WTC11 (cell line): ENCODE measurements around the gene EIF3K. TPM values are rescaled to one million over a fixed set of nuclear protein-coding genes. Genes with fewer than 3 reads are reported as not detected.

Experiments used
- ATAC-seq: fragments of 200-7000 bp; cut with Tn5 transposase; 2 replicates; pipeline ENCODE4 v1.10.0; 2021; ENCODE audit warnings: mild to moderate bottlenecking, moderate library complexity
- CTCF ChIA-PET: fragments of 300-600 bp; sonication (Branson Sonifier 250); formaldehyde crosslinking; loops from one replicate; lab custom pipeline; 2021; ENCODE audit warnings: antibody characterized with exemption; lab: Charles Lee
- POLR2A ChIA-PET: fragments of 350-600 bp; sonication (Branson Sonifier 250); formaldehyde crosslinking; loops from one replicate; lab custom pipeline; 2021; ENCODE audit warnings: antibody characterized with exemption; lab: Charles Lee
- DNase-seq: peaks from one replicate; pipeline ENCODE4 v3.0.0; 2021; ENCODE audit warnings: low spot score
- H3K27ac Mint-ChIP-seq: 2 replicates; pipeline ENCODE4 v1.8.0; 2021; ENCODE audit warnings: mixed read lengths
- H3K27me3 Mint-ChIP-seq: 2 replicates; pipeline ENCODE4 v1.8.0; 2021; ENCODE audit warnings: low read depth, mild to moderate bottlenecking, moderate library complexity, mixed read lengths
- H3K36me3 Mint-ChIP-seq: 2 replicates; pipeline ENCODE4 v1.8.0; 2021; ENCODE audit warnings: mixed read lengths
- H3K4me1 Mint-ChIP-seq: 2 replicates; pipeline ENCODE4 v1.8.0; 2022; ENCODE audit warnings: mixed read lengths
- H3K4me3 Mint-ChIP-seq: 2 replicates; pipeline ENCODE4 v1.8.0; 2021; ENCODE audit warnings: mild to moderate bottlenecking, moderate library complexity, mixed read lengths
- H3K9me3 Mint-ChIP-seq: 2 replicates; pipeline ENCODE4 v1.8.0; 2021; ENCODE audit warnings: mixed read lengths
- ARID4B ChIP-seq: sonication (generic); formaldehyde crosslinking; IDR thresholded peaks from 2 replicates; pipeline ENCODE4 v1.8.0; 2023; ENCODE audit warnings: missing genetic modification reagents, mild to moderate bottlenecking, borderline replicate concordance
- ATF3 ChIP-seq: sonication (generic); formaldehyde crosslinking; conservative IDR thresholded peaks from 2 replicates; pipeline ENCODE4 v1.8.1; 2022; ENCODE audit warnings: mild to moderate bottlenecking, missing genetic modification reagents
- ERG ChIP-seq: fragments of 250-450 bp; sonication (Bioruptor Pico); IDR thresholded peaks from 2 replicates; pipeline ENCODE4 v1.8.0; 2021; ENCODE audit warnings: mild to moderate bottlenecking
- FOXK1 ChIP-seq: sonication (generic); formaldehyde crosslinking; IDR thresholded peaks from 2 replicates; pipeline ENCODE4 v1.8.0; 2022; ENCODE audit warnings: mild to moderate bottlenecking, moderate library complexity, missing genetic modification reagents
- FOXP4 ChIP-seq: sonication (generic); formaldehyde crosslinking; IDR thresholded peaks from 2 replicates; pipeline ENCODE4 v1.8.0; 2022; ENCODE audit warnings: mild to moderate bottlenecking, missing genetic modification reagents
- MAX ChIP-seq: sonication (generic); formaldehyde crosslinking; IDR thresholded peaks from 2 replicates; pipeline ENCODE4 v1.8.0; 2022; ENCODE audit warnings: mild to moderate bottlenecking, missing genetic modification reagents
- MXD4 ChIP-seq: fragments of 250-450 bp; sonication (Bioruptor Pico); IDR thresholded peaks from 2 replicates; pipeline ENCODE4 v1.8.0; 2021; ENCODE audit warnings: mild to moderate bottlenecking, moderate library complexity, borderline replicate concordance
- MYBL2 ChIP-seq: sonication (generic); formaldehyde crosslinking; IDR thresholded peaks from 2 replicates; pipeline ENCODE4 v1.8.1; 2023; ENCODE audit warnings: mild to moderate bottlenecking, moderate library complexity, missing genetic modification reagents
- NFYB ChIP-seq: sonication (generic); formaldehyde crosslinking; conservative IDR thresholded peaks from 2 replicates; pipeline ENCODE4 v1.8.0; 2022; ENCODE audit warnings: low read depth, missing genetic modification reagents
- OVOL2 ChIP-seq: fragments of 250-450 bp; sonication (Bioruptor Pico); IDR thresholded peaks from 2 replicates; pipeline ENCODE4 v1.9.0; 2021; ENCODE audit warnings: mild to moderate bottlenecking, borderline replicate concordance
- SMAD3 ChIP-seq: sonication (generic); formaldehyde crosslinking; IDR thresholded peaks from 2 replicates; pipeline ENCODE4 v1.8.0; 2022; ENCODE audit warnings: missing genetic modification reagents, mild to moderate bottlenecking, borderline replicate concordance
- SMAD4 ChIP-seq: sonication (generic); formaldehyde crosslinking; IDR thresholded peaks from 2 replicates; pipeline ENCODE4 v1.8.0; 2022; ENCODE audit warnings: mild to moderate bottlenecking, missing genetic modification reagents
- TCF7 ChIP-seq: sonication (generic); formaldehyde crosslinking; IDR thresholded peaks from 2 replicates; pipeline ENCODE4 v1.8.0; 2022; ENCODE audit warnings: mild to moderate bottlenecking, low read depth, missing genetic modification reagents, moderate library complexity
- TEAD4 ChIP-seq: sonication (generic); formaldehyde crosslinking; IDR thresholded peaks from 2 replicates; pipeline ENCODE4 v1.8.0; 2022; ENCODE audit warnings: mild to moderate bottlenecking, missing genetic modification reagents
- ZMAT4 ChIP-seq: fragments of 250-450 bp; sonication (Bioruptor Pico); IDR thresholded peaks from 2 replicates; pipeline ENCODE4 v1.9.0; 2021; ENCODE audit warnings: mild to moderate bottlenecking
- ZNF121 ChIP-seq: sonication (generic); formaldehyde crosslinking; IDR thresholded peaks from 2 replicates; pipeline ENCODE4 v1.8.0; 2023; ENCODE audit warnings: missing genetic modification reagents
- ZNF232 ChIP-seq: sonication (generic); formaldehyde crosslinking; IDR thresholded peaks from 2 replicates; pipeline ENCODE4 v1.8.0; 2022; ENCODE audit warnings: mild to moderate bottlenecking, missing genetic modification reagents
- ZNF263 ChIP-seq: sonication (generic); formaldehyde crosslinking; IDR thresholded peaks from 2 replicates; pipeline ENCODE4 v1.8.1; 2022; ENCODE audit warnings: low read depth, mild to moderate bottlenecking, moderate library complexity, missing genetic modification reagents
- ZNF317 ChIP-seq: sonication (generic); formaldehyde crosslinking; IDR thresholded peaks from 2 replicates; pipeline ENCODE4 v1.8.1; 2023; ENCODE audit warnings: low read depth, mild to moderate bottlenecking, moderate library complexity, missing genetic modification reagents, borderline replicate concordance
- ZNF416 ChIP-seq: fragments of 250-450 bp; sonication (Bioruptor Pico); IDR thresholded peaks from 2 replicates; pipeline ENCODE4 v1.9.0; 2021; ENCODE audit warnings: mild to moderate bottlenecking, inconsistent platforms
- total RNA-seq: library from RNA; stranded (reverse); gene quantifications from 3 replicates; pipeline ENCODE4 v1.2.3, GENCODE V29; 2021

Gene EIF3K
- total RNA-seq, 1 experiment from 2014 or later = 416 TPM

GRCh38 chr19:38650911-38651584, 32.1 kb downstream of the EIF3K start:
- TF ChIP-seq MYBL2 (CRISPR knock-in tag) = no peak
- no peak for TF ChIP-seq ERG (CRISPR knock-in tag)
- no peak for TF ChIP-seq ZNF416 (CRISPR knock-in tag)
- no peak for TF ChIP-seq MAX (CRISPR knock-in tag)
- no peak for TF ChIP-seq TCF7
- TF ChIP-seq NFYB = no peak
- TF ChIP-seq ZNF121 = no peak
- TF ChIP-seq FOXK1 (CRISPR knock-in tag) = no peak
- no peak for TF ChIP-seq SMAD4 (CRISPR knock-in tag)
- no peak for TF ChIP-seq ZMAT4 (CRISPR knock-in tag)
- no peak for TF ChIP-seq SMAD3 (CRISPR knock-in tag)
- TF ChIP-seq TEAD4 (CRISPR knock-in tag) = no peak
- no peak for TF ChIP-seq ZNF232 (CRISPR knock-in tag)
- TF ChIP-seq ARID4B (CRISPR knock-in tag) = no peak
- TF ChIP-seq OVOL2 (CRISPR knock-in tag) = no peak
- TF ChIP-seq ZNF317 (CRISPR knock-in tag) = no peak
- no peak for TF ChIP-seq ATF3 (CRISPR knock-in tag)
- no peak for TF ChIP-seq ZNF263 (CRISPR knock-in tag)
- no peak for TF ChIP-seq FOXP4 (CRISPR knock-in tag)
- no peak for TF ChIP-seq MXD4 (CRISPR knock-in tag)
- Mint-ChIP-seq H3K36me3 (peaks cover 6% of the 10 kb centered on the region), H3K27me3 (no peaks in the 10 kb centered on the region), H3K9me3 (no peaks in the 10 kb centered on the region), H3K27ac (peak overlapping the region; percentile 94; the same call in 1 of the 2 replicates), H3K4me1 (peaks cover 77% of the 10 kb centered on the region), H3K4me3 (peak overlapping the region; percentile 94)
- ChIA-PET POLR2A (interaction anchor here (0.6 to 4.6 kb wide), 4 partner anchors 15 to 101 kb away, joined by 3 to 44 read pairs (median 4); no protein-coding TSS in a partner anchor), CTCF (interaction anchor here (0.7 to 7.0 kb wide), 2 partner anchors 15 to 68 kb away, joined by 3 to 101 read pairs; no protein-coding TSS in a partner anchor)
- ATAC-seq (no peak), DNase-seq (no peak)
